K562 (cell line): ENCODE measurements around the gene CACTIN.

ENCODE experiments used
- JUNB ChIP-seq: fragments of 450-650 bp; formaldehyde crosslinking; conservative IDR thresholded peaks from 2 replicates; pipeline ENCODE4 v1.4.0; 2020; ENCODE audit warnings: mild to moderate bottlenecking
- SMAD4 ChIP-seq: fragments of 250-450 bp; sonication (Bioruptor Pico); conservative IDR thresholded peaks from 2 replicates; pipeline ENCODE4 v1.8.0; 2021; ENCODE audit warnings: inconsistent platforms, mild to moderate bottlenecking, moderate library complexity
- ZNF431 ChIP-seq: sonication (generic); formaldehyde crosslinking; IDR thresholded peaks from 2 replicates; pipeline ENCODE4 v1.8.0; 2022; ENCODE audit warnings: mild to moderate bottlenecking, missing genetic modification reagents
- TF ChIP-seq, protein P1 (sequence below): fragments of 250-450 bp; sonication (Bioruptor Pico); IDR thresholded peaks from 2 replicates; pipeline ENCODE4 v1.8.0; 2021; ENCODE audit warnings: mild to moderate bottlenecking, moderate library complexity
- TF ChIP-seq, protein P2 (sequence below): conservative IDR thresholded peaks from 2 replicates; pipeline ENCODE4 v1.6.1; 2011; ENCODE audit warnings: low read depth, mild to moderate bottlenecking, low read length; ENCODE audit not compliant: control insufficient read depth
- TF ChIP-seq, protein P3 (sequence below), 2 experiments: fragments of 450-650 bp; conservative IDR thresholded peaks; 2 replicates each; pipeline ENCODE4 v1.6.1; 2017; ENCODE audit warnings: mild to moderate bottlenecking in 2 of 2, moderate library complexity in 2 of 2
- TF ChIP-seq, protein P4 (sequence below), 3 experiments: IDR thresholded peaks in 2 of 3; conservative IDR thresholded peaks in 1 of 3; 2 replicates each; pipeline ENCODE4 v1.5.1; 2011 to 2012; ENCODE audit warnings: low read length in 3 of 3, mild to moderate bottlenecking in 3 of 3, control low read depth in 2 of 3, improper control_type of control experiment in 1 of 3, inconsistent platforms in 1 of 3, low read depth in 1 of 3, mixed read lengths in 1 of 3, moderate library complexity in 1 of 3; ENCODE audit not compliant: insufficient read depth in 2 of 3
- TF ChIP-seq, protein P5 (sequence below): sonication (generic); formaldehyde crosslinking; IDR thresholded peaks from 2 replicates; pipeline ENCODE4 v1.8.0; 2022; ENCODE audit warnings: mild to moderate bottlenecking, missing genetic modification reagents
- TF ChIP-seq, protein P6 (sequence below): fragments of 250-450 bp; sonication (Bioruptor Pico); IDR thresholded peaks from 2 replicates; pipeline ENCODE4 v1.8.0; 2021; ENCODE audit warnings: moderate library complexity, mild to moderate bottlenecking, inconsistent platforms

DNA sequence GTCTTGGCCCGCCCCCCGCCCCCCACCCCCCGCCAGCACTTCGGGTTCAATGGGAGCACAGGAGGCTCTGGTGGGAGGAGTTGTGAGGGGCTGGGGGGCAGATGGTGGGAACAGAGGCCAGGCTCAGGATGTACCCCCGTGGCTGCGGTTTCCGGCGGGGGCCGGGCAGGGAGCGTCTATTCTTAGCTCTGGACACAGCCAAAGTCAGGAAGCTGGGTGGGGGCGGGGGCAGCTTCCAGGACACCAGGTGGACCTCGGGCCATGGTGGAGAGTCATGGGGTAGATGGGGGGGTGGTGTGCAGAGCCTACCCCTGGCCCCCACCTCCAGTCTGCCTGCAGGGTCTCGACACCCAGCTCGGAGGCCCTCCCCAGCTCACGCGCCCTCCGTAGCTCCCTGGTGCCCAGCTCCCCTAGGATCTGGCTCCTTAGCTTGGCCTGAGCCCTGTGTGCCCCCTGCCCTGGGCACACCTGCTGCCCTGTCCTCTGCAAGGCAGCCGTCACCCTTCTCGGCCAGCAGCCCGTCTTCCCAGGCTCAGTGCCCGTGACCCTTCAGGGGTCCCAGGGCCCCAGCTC lies 17.8 kb downstream of the CACTIN start:
- TF ChIP-seq, protein P1, sequence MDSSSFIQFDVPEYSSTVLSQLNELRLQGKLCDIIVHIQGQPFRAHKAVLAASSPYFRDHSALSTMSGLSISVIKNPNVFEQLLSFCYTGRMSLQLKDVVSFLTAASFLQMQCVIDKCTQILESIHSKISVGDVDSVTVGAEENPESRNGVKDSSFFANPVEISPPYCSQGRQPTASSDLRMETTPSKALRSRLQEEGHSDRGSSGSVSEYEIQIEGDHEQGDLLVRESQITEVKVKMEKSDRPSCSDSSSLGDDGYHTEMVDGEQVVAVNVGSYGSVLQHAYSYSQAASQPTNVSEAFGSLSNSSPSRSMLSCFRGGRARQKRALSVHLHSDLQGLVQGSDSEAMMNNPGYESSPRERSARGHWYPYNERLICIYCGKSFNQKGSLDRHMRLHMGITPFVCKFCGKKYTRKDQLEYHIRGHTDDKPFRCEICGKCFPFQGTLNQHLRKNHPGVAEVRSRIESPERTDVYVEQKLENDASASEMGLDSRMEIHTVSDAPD (CRISPR knock-in tag), result no peak
- 0 out of 2 replicates have a peak, but pooled peaks have one; percentile 20 for TF ChIP-seq SMAD4 (CRISPR knock-in tag)
- TF ChIP-seq, protein P2, sequence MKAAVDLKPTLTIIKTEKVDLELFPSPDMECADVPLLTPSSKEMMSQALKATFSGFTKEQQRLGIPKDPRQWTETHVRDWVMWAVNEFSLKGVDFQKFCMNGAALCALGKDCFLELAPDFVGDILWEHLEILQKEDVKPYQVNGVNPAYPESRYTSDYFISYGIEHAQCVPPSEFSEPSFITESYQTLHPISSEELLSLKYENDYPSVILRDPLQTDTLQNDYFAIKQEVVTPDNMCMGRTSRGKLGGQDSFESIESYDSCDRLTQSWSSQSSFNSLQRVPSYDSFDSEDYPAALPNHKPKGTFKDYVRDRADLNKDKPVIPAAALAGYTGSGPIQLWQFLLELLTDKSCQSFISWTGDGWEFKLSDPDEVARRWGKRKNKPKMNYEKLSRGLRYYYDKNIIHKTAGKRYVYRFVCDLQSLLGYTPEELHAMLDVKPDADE, result no peak; the same call in 1 of the 2 replicates
- no peak for TF ChIP-seq JUNB (CRISPR knock-in tag)
- TF ChIP-seq, protein P3, sequence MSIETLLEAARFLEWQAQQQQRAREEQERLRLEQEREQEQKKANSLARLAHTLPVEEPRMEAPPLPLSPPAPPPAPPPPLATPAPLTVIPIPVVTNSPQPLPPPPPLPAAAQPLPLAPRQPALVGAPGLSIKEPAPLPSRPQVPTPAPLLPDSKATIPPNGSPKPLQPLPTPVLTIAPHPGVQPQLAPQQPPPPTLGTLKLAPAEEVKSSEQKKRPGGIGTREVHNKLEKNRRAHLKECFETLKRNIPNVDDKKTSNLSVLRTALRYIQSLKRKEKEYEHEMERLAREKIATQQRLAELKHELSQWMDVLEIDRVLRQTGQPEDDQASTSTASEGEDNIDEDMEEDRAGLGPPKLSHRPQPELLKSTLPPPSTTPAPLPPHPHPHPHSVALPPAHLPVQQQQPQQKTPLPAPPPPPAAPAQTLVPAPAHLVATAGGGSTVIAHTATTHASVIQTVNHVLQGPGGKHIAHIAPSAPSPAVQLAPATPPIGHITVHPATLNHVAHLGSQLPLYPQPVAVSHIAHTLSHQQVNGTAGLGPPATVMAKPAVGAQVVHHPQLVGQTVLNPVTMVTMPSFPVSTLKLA (conservative IDR thresholded peaks at IDR 0.05), result no peak
- TF ChIP-seq, protein P4, sequence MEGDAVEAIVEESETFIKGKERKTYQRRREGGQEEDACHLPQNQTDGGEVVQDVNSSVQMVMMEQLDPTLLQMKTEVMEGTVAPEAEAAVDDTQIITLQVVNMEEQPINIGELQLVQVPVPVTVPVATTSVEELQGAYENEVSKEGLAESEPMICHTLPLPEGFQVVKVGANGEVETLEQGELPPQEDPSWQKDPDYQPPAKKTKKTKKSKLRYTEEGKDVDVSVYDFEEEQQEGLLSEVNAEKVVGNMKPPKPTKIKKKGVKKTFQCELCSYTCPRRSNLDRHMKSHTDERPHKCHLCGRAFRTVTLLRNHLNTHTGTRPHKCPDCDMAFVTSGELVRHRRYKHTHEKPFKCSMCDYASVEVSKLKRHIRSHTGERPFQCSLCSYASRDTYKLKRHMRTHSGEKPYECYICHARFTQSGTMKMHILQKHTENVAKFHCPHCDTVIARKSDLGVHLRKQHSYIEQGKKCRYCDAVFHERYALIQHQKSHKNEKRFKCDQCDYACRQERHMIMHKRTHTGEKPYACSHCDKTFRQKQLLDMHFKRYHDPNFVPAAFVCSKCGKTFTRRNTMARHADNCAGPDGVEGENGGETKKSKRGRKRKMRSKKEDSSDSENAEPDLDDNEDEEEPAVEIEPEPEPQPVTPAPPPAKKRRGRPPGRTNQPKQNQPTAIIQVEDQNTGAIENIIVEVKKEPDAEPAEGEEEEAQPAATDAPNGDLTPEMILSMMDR (IDR thresholded peaks at IDR 0.05 in 2 of 3, conservative IDR thresholded peaks at IDR 0.05 in 1 of 3; ENCODE audit: insufficient read depth in 2 of 3, low read depth in 1 of 3, low read length in 3 of 3), result no peak
- TF ChIP-seq, protein P5, sequence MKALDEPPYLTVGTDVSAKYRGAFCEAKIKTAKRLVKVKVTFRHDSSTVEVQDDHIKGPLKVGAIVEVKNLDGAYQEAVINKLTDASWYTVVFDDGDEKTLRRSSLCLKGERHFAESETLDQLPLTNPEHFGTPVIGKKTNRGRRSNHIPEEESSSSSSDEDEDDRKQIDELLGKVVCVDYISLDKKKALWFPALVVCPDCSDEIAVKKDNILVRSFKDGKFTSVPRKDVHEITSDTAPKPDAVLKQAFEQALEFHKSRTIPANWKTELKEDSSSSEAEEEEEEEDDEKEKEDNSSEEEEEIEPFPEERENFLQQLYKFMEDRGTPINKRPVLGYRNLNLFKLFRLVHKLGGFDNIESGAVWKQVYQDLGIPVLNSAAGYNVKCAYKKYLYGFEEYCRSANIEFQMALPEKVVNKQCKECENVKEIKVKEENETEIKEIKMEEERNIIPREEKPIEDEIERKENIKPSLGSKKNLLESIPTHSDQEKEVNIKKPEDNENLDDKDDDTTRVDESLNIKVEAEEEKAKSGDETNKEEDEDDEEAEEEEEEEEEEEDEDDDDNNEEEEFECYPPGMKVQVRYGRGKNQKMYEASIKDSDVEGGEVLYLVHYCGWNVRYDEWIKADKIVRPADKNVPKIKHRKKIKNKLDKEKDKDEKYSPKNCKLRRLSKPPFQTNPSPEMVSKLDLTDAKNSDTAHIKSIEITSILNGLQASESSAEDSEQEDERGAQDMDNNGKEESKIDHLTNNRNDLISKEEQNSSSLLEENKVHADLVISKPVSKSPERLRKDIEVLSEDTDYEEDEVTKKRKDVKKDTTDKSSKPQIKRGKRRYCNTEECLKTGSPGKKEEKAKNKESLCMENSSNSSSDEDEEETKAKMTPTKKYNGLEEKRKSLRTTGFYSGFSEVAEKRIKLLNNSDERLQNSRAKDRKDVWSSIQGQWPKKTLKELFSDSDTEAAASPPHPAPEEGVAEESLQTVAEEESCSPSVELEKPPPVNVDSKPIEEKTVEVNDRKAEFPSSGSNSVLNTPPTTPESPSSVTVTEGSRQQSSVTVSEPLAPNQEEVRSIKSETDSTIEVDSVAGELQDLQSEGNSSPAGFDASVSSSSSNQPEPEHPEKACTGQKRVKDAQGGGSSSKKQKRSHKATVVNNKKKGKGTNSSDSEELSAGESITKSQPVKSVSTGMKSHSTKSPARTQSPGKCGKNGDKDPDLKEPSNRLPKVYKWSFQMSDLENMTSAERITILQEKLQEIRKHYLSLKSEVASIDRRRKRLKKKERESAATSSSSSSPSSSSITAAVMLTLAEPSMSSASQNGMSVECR (CRISPR knock-in tag), result no peak
- no peak for TF ChIP-seq ZNF431 (CRISPR knock-in tag)
- TF ChIP-seq, protein P6, sequence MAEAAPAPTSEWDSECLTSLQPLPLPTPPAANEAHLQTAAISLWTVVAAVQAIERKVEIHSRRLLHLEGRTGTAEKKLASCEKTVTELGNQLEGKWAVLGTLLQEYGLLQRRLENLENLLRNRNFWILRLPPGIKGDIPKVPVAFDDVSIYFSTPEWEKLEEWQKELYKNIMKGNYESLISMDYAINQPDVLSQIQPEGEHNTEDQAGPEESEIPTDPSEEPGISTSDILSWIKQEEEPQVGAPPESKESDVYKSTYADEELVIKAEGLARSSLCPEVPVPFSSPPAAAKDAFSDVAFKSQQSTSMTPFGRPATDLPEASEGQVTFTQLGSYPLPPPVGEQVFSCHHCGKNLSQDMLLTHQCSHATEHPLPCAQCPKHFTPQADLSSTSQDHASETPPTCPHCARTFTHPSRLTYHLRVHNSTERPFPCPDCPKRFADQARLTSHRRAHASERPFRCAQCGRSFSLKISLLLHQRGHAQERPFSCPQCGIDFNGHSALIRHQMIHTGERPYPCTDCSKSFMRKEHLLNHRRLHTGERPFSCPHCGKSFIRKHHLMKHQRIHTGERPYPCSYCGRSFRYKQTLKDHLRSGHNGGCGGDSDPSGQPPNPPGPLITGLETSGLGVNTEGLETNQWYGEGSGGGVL (CRISPR knock-in tag), result no peak
